H1 (cell line): ENCODE measurements around the gene ABHD4. TPM values are rescaled to one million over a fixed set of nuclear protein-coding genes. Genes with fewer than 3 reads are reported as not detected.

Experiments
- GABPA ChIP-seq: IDR thresholded peaks from 2 replicates; pipeline ENCODE4 v1.6.1; 2011; ENCODE audit warnings: mild to moderate bottlenecking, low read length, moderate library complexity, borderline replicate concordance; ENCODE audit not compliant: insufficient read depth
- KDM1A ChIP-seq: fragments of 200-600, 300-600 bp; sonication (generic); IDR thresholded peaks from 2 replicates; pipeline ENCODE4 v1.7.1; 2016; ENCODE audit warnings: mild to moderate bottlenecking, low read length, borderline replicate concordance
- polyA plus RNA-seq, 7 experiments: library from polyadenylated mRNA; depleted of rRNA in 3 of 7; stranded (reverse) in 5 of 7; unstranded in 2 of 7; fragments of >200 nt in 5 of 7; fragments of 200-250 nt in 2 of 7; gene quantifications; 1 replicate in 5 of 7; 2 replicates in 1 of 7; 4 replicates in 1 of 7; pipeline versions ENCODE4 v1.2.1 to v1.2.3, GENCODE V29; 2011 to 2013; ENCODE audit warnings: missing spikeins in 2 of 7, mixed read lengths in 2 of 7
- total RNA-seq: library from RNA; stranded (reverse); fragmentation: NEBNext Ultra II Directional; extraction: Animal tissue kit (Norgen Biotek cat#: 25700); gene quantifications from 2 replicates; pipeline ENCODE4 v1.2.1, GENCODE V29; 2021
- TF ChIP-seq, protein P1 (sequence below): IDR thresholded peaks from 2 replicates; pipeline ENCODE4 v1.6.1; 2012; ENCODE audit warnings: low read length, inconsistent platforms

The ABHD4 gene
- total and polyA plus RNA-seq, 2 of the 8 experiments (the other 6 are each of a cell fraction or from before 2014, with no cell fraction given), result 32.4 to 42.9 TPM

DNA sequence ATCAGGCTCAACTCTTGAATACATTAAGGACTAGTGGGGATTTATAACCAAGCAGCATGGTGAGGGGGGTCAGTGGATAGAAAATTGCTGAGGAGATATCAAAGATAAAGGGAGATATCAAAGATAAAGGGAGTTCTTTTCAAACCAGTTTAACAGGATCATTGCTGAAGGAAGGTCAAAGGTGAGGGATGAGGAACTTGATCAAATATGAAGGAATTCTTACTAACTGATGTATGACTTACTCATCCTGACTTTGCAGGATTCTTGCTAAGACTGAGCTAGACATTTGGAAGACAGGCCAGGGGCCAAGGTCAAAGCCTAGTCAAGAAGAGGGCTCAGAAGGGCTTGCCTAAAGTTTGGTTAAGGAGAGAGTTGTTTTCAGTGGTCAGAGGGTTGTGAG, 4.8 kb downstream of the ABHD4 start (continued):
- TF ChIP-seq, protein P1, sequence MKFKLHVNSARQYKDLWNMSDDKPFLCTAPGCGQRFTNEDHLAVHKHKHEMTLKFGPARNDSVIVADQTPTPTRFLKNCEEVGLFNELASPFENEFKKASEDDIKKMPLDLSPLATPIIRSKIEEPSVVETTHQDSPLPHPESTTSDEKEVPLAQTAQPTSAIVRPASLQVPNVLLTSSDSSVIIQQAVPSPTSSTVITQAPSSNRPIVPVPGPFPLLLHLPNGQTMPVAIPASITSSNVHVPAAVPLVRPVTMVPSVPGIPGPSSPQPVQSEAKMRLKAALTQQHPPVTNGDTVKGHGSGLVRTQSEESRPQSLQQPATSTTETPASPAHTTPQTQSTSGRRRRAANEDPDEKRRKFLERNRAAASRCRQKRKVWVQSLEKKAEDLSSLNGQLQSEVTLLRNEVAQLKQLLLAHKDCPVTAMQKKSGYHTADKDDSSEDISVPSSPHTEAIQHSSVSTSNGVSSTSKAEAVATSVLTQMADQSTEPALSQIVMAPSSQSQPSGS, result no peak
- TF ChIP-seq KDM1A, result no peak
- no peak for TF ChIP-seq GABPA
